Stimulated activated CD8-positive, alpha-beta memory T cell treated with anti-CD3 and anti-CD28 coated beads, Interleukin-12 subunit alpha, Interleukin-12 subunit beta, amount 100 ng/mL, for 24 hours (primary cell): ENCODE measurements around the gene TANGO2.

ENCODE experiments used
- DNase-seq: peaks from one replicate; pipeline ENCODE4 v3.0.0-alpha.2; 2020; ENCODE audit errors: extremely low read depth

TANGO2 gene

GRCh38 chr22:20086101-20086599, 65.2 kb downstream of the TANGO2 start:
- no peak for DNase-seq

GRCh38 chr22:20086763-20087162, 65.9 kb downstream of the TANGO2 start:
- no peak for DNase-seq

GRCh38 chr22:20087319-20088262, 66.7 kb downstream of the TANGO2 start:
- DNase-seq: no peak

GRCh38 chr22:20088263-20088648, 67.3 kb downstream of the TANGO2 start:
- no peak for DNase-seq

- no peak for DNase-seq
Observed at GRCh38 chr22:20089226-20089976, 68.5 kb downstream of the TANGO2 start.

- DNase-seq: no peak
Observed at GRCh38 chr22:20089977-20090729, 69.2 kb downstream of the TANGO2 start.

- no peak for DNase-seq
Observed at GRCh38 chr22:20090730-20091240, 69.9 kb downstream of the TANGO2 start.

- DNase-seq: no peak
Observed at GRCh38 chr22:20091690-20092476, 71.0 kb downstream of the TANGO2 start.

- no peak for DNase-seq
Observed at GRCh38 chr22:20092477-20092854, 71.6 kb downstream of the TANGO2 start.

GRCh38 chr22:20093418-20094196, 72.7 kb downstream of the TANGO2 start:
- no peak for DNase-seq

GRCh38 chr22:20094197-20094807, 73.4 kb downstream of the TANGO2 start:
- DNase-seq: no peak

GRCh38 chr22:20095521-20095920, 74.6 kb downstream of the TANGO2 start:
- DNase-seq: no peak

GRCh38 chr22:20096574-20097420, 75.9 kb downstream of the TANGO2 start:
- no peak for DNase-seq

- no peak for DNase-seq
Observed at GRCh38 chr22:20099099-20099711, 78.3 kb downstream of the TANGO2 start.

GRCh38 chr22:20101638-20102037, 80.7 kb downstream of the TANGO2 start:
- DNase-seq: no peak

- no peak for DNase-seq
Observed at GRCh38 chr22:20102203-20102780, 81.4 kb downstream of the TANGO2 start.

GRCh38 chr22:20105456-20106204, 84.7 kb downstream of the TANGO2 start:
- no peak for DNase-seq
